ENCODE results near the gene ANKRD40.
A peak's percentile ranks its signal among the peaks of the same experiment; 100 is the strongest.
"Not testable (repeated sequence)": the region's sequence is repeated elsewhere in the genome, so short reads cannot be mapped to it uniquely, and the experiment has no call there.

Gene ANKRD40

DNA sequence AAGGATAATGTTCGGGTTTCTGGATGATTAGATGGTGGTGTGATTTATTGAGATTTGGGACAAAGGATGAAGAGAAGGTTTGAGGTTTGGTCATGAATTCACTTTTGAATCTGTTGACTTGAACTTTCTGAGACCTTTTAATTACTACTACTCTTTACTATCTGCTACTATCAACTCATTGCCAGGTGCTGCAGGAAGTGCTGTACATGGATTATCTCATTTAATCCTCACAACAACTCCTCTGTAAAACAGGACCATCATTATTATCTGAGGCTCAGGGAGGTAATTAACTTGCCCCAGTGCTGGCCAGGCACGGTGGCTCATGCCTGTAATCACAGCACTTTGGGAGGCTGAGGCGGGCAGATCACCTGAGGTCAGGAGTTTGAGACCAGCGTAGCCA lies 2.9 kb upstream of the ANKRD40 start:
- no peak for DNase-seq (ENCODE audit: low spot score)

DNA sequence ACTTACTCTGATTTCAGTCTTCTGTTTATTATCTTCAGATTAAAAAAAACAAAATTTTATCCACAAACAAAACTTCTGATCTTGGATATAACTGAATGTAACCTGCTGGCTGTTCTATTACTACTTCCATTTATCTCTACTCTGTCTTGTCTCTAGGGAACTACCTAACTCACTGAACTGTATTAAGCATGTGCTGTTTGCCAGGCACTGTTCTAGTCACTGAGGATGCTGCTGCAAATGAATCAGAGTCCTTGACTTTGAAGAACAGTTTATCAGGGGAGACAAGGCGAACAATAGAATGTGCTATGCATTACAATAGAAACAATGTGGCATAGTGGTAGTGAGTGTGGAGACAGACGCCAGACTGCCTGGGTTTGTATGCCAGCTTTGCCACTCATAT lies 2.3 kb upstream of the ANKRD40 start:
- no peak for DNase-seq (ENCODE audit: low spot score)

DNA sequence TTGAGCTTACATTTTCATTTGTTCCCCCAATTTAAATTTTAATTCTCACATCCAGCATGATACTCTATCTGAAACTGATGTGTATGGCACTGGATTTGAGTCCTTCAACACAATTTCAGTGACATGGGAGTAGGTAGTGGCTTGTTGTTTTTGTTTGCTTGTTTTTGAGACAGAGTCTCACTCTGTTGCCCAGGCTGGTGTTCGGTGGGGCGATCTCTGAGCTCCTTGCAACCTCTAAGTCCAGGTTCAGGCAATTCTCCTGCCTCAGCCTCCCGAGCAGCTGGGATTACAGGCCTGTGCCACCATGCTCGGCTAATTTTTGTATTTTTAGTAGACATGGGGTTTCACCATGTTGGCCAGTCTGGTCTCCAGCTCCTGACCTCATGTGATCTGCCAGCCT lies 1.3 kb upstream of the ANKRD40 start:
- DNase-seq (ENCODE audit: low spot score) = not testable (repeated sequence)

DNA sequence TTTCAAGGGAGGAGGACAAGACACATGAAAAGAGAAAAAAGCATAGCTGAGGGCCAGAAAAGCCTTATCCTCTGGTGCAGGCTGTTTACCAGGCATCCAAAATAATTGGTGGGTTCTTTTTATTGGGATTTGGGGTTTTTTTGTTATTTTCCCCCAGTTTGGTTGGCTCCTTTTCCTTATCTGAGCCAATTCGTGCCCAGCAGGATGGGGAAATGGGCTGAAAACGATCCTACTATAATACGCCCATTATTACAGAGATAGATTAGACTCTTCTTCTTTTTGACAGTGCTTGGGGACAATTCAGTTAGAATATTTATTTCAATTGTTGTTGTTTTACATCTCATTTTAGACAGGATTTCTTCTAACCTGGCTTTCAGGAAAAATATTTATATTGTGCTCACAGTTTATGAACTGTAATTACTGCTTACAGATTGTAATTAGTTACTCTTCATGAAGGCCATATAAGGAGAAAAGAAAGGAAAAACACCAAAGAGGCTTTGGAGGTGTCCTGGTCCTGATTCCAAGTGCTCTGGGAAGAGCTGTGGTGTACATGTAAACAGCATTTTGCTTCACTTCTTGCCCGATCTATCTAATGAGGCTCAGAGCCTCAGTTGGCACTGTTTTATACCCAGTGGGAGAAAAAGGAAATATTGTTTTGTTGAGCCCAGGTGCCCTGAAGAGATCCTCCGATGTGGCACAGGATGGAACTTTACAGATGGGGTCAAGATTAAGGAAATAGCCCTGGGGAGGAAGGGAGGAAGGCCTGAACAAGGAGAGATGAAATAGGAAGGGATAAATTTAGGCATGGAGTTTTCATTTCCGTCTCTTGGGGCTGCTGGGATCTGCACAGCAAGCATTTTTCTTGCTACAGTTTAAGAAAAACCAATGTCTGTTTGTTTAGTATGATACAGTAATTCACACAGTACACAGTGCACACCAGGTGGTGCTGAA lies 611 bp upstream of the ANKRD40 start:
- no peak for DNase-seq (ENCODE audit: low spot score)

DNA sequence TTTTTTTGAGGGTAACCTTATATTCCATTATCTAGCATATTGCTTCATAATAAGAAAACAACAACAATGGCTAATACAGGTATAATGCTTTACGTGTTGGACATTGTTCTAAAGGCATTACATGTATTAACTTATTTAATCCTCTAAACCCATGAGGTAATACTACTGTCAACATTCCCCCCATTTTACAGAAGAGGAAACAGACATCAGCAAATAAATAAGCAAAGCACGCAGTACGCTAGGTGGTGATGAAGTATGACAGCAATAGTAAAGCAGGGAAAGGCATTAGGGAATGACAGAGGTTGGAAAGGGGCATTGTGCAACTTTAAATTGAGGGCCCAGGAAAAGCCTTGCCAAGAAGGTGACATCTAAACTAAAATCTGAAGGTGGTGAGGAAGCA lies 4.6 kb downstream of the ANKRD40 start:
- DNase-seq (ENCODE audit: low spot score) = no peak

DNA sequence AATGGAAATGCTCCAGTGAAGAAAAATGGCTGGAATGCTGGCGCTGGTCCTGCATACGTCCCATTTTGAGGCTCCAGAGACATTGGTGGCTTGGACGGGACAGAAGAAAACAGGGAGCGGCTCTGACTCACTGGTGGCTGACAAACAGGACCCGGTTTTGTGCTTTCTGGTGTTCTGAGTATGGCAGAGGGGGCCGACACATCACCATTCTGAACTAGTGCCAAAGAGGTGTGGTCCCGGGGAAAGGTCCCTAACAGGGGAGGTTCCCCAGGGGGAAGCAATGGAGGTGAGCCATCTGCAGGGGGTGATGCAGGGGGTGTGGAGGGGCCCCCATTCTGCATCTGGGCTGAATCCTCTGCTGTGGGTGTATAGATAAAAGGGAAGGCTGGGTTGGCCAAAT lies 8.3 kb downstream of the ANKRD40 start:
- no peak for DNase-seq (ENCODE audit: low spot score)

DNA sequence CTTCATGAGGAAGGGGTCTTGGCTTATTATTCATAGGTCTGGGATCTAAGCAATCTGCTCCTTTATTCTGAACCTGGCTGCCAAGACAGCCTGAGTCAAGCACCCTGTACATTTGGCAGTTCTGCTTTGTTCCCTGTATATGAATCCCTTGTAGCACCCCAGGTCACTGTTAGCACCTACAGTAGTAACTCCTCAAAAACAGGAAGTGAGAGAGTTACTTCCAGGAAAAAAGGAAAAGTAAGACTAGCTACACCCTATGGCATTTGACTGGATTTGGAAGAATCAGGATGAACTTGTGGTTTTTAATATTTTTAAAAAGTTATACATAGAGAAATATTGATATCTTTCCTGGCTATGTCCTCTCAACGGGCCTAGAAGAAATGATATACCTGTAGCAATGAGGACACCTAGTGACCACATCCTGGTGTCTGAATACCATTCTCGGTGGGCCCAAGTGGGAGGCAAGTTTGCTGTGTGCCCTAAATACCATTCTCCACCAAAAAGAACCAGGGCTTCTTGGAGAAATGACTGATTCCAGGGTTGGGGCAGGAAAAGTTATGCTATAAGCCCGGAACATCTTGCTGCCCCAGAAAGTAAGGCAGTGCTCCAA lies 9.9 kb downstream of the ANKRD40 start:
- no peak for DNase-seq (ENCODE audit: low spot score)

DNA sequence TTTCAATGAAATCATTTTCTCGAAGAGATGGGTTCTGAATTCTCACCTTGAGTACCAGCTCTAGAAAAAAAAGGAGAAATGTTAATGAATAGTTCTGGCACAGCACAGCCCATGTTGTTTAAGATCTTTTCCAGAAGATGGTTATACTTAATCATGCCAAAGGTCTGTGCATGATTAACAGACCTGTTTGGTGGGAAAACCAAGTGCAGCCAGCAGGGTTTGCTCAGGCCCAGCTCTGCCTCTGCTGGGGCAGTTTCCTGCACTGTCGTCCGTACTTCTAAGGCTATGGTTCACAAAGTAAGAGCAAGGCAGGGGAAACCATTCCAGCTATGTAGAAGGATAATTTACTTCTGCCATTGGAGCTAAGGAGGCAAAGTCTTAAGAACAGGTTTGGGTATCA lies 10.7 kb downstream of the ANKRD40 start:
- no peak for DNase-seq (ENCODE audit: low spot score)

DNA sequence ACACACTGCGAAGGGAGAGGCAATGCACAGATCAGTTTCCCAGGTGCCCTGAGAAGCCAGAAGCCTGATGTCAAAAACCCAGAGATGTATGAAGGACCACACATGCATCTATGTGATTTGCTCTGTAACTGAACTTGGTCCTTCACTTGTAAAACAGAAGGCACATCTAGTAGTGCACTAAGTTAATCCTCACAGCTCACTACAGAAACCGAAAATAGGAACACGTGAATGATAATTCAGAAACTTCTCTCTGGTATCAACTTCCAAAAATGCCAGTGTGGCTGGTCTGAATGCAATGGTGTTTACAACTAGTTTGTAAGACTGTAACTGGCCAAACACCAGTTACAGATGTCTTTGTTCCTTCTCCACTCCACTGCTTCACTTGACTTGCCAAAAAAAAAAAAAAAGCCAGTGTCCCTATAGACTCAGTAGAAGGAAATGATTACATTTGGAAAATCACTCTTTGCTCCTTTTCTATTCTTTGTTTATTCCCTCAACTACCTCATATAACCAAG lies 11.3 kb downstream of the ANKRD40 start:
- no peak for DNase-seq (ENCODE audit: low spot score)

DNA sequence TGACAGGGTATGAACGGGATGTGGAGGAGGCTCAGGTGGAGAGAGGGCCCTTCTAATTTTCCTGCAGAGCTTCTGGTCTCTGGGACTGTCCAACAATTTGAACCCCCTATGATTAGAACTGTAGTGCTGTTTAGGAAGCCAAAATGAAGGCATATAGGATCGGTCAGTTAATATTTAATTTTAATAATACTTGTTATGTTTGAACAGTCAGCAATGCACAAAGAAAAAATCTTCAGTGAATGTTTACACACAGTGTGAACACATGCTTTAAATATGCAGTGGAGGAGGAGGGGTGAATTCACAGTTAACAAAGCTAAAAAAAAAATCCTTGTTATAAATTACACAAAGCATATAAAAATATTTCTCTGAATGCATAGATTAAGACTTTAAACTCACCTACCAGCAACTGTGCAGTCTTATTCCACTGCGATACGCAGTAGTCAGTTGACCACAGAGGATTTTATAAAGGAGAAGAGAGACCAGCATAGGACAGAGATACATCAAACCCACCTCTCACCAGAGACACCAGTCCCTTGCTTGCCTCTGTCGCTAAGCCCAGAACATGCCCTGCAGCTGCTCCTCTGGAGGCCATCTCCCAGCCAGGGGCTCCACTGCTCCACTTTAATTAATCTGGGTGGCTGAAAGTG lies 14.6 kb downstream of the ANKRD40 start:
- DNase-seq (ENCODE audit: low spot score) = no peak

DNA sequence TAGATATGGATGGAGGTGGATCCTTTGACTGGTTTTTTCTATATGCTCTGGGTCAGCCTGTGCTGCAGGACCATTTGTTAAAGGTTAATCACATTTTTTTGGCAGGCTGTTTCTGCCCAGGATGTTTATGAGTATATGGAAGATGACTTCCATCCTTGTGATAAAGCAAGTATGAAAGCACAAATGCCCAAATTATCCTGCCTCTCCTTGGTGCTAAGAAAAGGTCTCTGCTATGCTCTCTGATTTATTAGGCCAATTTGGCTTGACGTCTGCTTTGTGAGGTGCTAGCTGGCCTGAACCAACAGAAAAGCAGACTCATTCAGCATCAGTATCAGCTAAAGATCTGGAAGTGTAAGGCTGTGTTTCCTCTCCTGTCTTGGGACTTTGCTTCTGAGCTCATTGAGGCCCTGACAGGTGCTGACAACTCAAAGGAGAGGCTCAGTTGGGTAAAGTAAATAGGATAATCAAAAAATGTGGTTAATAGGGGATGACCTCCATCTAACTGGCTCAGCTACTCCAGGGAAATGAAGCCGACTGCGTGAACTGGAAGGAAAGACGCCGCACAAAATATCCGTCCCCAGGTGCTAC lies 15.2 kb downstream of the ANKRD40 start:
- DNase-seq (ENCODE audit: low spot score) = no peak

DNA sequence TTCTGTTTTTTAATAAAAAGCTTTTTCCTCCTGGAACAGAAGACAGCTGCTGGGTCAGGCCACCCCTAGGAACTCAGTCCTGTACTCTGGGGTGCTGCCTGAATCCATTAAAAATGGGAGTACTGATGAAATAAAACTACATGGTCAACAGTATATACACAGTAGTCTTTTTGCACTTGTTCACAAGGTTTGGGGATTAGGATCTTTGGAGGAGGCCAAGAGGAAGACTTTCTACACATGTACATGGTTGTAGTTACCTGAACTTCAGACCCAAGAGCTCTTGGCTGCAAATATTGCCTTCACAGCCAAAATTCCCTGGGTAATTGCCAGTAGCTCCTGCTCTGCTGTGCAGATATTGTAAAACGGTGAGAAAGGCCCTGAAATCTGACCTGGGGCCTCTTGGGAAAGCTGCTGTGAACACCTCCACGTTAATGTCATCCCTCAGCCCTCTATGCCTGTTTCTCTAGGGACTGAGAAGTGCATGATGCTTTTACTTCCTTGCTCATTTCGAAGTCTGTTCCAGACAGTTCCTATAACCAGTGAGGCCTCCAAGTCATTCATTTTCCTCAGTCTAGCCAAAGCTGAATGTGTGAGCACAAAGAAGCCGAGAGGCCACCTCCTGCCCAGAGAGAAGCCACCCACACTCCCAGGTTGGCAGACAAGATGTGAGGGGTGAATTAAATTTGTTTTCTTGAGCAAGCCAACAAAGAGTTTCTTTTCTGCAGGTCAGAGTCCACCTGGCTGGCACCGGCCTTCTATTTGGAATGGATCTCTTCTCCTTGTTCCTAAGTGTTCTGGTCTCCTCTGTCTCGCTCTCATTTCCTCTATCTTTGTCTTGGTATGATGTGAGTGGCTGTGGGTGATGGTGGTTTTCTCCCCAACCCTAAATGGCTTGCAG lies 15.9 kb downstream of the ANKRD40 start:
- no peak for DNase-seq (ENCODE audit: low spot score)

DNA sequence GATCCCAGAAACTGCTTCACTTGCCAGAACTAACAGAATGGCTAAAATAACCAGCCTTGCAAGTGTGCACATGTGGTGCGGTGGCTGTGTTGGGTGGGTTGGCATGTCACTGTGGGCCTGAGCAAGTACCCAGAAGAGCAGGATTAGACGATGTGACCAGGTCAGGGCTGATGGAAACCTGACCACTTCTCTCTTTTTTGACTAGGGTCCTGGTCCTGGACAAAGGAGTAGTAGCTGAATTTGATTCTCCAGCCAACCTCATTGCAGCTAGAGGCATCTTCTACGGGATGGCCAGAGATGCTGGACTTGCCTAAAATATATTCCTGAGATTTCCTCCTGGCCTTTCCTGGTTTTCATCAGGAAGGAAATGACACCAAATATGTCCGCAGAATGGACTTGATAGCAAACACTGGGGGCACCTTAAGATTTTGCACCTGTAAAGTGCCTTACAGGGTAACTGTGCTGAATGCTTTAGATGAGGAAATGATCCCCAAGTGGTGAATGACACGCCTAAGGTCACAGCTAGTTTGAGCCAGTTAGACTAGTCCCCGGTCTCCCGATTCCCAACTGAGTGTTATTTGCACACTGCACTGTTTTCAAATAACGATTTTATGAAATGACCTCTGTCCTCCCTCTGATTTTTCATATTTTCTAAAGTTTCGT lies 16.7 kb downstream of the ANKRD40 start:
- no peak for DNase-seq (ENCODE audit: low spot score)

DNA sequence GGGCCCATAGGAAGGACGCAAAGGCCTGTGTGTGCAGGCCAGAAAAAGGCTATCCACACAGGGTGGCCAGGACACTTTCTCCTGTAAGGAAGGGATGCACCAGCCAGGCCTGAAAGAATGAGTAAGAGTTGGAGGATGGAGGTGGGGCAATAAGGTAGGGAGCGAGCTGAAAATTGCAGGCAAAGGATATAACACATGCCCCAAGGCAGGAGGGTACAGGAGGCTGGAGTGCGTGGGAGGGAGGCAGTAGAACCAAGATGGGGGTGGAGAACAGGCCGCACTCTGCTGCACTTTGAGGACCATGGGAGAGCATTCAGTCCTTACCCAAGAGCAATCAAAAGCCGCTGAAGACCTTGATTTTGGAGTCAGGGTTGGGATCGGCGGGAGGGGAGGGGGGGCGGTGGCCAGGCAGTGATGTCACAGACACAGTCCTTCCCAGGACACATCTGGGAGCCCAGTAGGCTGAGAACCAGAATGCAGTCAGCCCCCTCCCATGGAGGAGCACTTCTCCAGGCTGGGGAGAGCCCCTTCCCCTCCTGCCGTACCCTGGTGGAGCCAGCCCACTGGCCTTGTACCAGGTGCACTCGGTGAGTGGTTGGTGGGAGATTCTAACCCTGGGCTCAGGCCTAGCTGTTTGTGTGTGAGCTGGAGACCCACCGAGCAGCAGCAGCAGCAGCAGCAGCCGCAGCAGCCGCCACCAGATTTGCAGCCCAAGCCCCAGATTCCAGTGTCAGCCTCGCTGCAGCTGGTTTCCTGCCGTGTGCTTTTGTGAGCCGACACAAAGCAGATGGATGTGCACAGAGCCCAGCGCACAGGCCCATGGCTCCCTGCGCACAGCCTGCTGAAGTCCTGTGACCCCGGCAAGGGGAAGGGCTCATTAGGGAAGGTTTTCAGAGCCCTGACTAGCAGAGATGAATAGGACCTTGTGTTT lies 17.5 kb downstream of the ANKRD40 start:
- DNase-seq (ENCODE audit: low spot score) = no peak

DNA sequence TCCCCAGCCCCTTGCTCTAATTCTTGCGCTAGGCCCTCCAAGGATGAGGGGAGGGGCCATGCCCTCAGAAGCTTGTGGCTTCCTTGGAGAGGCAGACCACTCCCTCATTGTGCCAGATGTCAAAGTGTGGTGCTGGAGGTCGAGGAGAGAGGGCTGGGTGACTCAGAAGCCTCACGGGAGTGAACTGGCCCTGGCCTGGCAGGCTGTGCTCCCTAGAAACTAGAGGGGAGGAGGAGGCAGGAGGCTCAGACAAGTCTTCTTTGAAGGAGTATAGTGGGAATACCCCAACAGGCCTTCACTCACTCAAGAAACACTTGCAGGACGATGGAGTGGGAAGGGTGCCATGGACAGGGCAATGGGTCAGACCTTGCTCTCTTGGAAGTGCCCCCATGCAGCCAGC lies 18.5 kb downstream of the ANKRD40 start:
- peak; percentile 71 for DNase-seq (ENCODE audit: low spot score)

DNA sequence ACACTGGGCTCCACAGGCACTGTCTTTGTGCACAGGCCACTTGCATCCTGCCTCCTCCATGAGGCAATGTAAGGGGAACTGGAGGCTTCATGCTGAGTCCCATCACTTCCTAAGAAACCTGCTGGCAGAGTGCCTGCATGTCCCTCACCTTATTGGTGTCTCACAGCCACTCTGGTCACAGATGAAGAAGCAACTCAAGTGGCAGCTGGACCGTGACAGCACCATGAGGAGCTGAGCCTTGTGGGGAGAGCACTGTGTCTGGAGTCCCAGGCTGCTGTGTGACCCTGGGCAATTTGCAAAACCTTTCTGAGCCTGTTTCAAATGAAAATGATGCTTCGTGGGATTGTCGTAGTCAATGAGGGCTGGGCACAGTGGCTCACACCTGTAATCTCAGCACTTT lies 19.5 kb downstream of the ANKRD40 start:
- DNase-seq (ENCODE audit: low spot score) = no peak

DNA sequence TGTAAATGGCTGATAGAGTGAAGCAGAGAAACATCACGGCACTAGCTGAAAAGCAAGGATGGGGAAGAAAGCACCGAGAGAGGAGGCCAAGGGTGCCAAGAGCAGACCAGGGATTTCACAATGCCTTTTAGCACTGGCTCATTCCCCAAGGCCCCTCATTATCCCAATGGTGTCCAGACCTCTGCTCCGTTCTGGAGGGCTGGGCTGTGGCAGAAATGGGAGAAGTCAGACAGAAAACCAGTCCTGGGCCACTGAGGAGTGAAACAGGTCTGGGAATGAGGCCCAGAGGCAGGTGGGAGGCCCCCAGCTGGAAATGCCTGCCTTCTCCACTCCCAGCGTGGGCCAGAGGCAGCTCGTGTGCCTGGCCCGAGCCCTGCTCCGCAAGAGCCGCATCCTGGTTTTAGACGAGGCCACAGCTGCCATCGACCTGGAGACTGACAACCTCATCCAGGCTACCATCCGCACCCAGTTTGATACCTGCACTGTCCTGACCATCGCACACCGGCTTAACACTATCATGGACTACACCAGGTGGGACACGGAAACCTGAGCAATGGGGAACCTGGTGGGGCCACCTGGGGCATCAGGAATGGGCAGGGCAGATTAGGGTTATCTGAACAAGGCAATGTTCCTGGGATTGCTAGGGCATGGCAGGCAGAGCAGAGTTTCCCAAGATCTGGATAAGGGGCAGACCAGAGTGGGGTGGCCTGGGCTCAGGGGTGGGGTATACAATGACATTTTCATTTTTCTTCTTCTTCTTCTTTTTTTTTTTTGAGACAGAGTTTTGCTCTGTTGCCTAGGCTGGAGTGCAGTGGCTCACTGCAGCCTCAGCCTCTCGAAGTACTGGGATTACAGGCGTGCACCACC lies 20.3 kb downstream of the ANKRD40 start:
- no peak for DNase-seq (ENCODE audit: low spot score)

DNA sequence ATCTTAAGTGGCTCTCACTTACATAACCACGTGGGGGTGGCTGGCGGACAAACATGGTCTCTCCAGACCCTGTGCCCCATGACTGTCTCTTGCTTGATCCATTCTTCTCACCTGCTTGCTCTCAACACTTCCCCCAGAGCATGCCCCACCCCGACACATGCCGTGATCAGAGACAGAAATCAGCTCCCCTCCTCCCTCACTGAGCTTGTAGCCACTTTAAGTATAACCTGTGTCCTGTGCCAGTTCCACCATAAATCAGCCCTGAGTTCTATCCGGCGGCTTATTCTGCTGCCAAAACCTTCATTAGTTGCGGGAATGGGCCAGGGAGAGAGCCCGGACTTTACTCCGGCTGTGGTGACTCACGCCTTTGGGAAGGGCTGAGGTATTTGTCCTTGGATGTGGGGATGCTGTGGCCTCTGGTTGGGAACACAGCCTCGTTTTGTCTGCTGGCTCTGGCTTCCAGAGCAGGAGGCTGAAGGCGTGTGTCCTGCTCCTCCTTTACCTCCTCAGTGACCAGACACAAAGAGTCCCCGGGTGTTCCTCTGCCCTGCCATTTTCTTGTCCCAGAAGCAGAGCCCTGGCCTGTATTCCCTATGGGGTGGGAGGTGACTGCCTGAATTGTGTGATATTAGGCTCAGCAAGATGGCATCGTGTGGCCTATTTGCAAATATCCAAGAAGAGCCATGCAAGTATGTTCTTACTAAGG lies 21.1 kb downstream of the ANKRD40 start:
- DNase-seq (ENCODE audit: low spot score) = peak; percentile 82

All from AG08396 (cell line).